Activated CD4-positive, alpha-beta T cell treated with anti-CD3 and anti-CD28 coated beads for 24 hours (primary cell): ENCODE measurements around the gene SP3.

ENCODE experiments used
- DNase-seq, 2 donors: peaks; one replicate each; pipeline ENCODE4 v3.0.0-alpha.2; 2020; ENCODE audit warnings: low read depth in 2 of 2

Gene SP3

DNA sequence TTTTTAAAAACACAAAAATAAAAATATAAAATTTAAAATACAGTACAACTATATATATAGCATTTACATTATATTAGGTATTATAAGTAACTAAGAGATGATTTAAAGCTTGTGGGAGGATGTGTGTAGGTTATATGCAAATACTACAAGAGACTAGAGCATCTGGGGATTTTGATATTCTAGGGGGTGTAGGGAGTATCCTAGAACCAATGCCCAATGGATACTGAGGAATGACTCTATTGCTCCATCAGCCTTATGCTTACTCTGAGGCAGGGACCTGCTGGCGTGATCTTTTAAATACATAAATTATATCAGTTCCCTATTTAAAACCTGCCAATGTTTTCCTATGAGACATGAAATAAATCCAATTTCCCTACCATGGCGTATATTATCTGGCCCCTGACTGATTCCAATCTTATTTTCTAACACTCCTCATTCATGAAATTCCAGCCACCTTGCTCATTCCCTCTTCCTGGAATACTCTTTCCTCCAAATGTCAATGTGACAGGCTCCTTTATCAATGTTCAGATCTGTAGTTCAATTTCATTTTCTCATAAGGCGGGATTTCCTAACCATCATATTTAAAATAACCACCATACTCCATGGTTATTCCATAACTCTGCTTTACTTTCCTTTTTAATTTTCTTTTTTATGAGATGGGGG lies 22.2 kb downstream of the SP3 start:
- no peak for DNase-seq

DNA sequence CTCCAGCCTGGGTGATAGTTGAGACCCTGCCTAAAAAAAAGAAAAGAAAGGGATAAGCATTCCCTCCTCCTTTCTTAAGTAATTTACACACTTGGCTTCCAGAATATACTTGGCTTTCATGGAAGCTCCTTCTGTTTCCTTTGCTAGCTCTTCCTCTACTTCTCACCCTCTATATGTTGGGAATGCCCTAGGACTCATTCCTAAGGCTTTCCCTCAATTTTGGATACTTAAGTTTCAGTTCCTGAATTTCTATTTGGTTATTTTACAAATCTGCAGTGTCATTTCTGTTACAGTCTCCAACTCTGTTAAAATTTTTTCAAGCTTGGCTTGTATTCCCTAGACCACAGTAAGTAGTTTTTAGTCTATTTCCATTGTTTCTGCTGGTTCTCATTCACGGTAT lies 23.6 kb downstream of the SP3 start:
- no peak for DNase-seq

DNA sequence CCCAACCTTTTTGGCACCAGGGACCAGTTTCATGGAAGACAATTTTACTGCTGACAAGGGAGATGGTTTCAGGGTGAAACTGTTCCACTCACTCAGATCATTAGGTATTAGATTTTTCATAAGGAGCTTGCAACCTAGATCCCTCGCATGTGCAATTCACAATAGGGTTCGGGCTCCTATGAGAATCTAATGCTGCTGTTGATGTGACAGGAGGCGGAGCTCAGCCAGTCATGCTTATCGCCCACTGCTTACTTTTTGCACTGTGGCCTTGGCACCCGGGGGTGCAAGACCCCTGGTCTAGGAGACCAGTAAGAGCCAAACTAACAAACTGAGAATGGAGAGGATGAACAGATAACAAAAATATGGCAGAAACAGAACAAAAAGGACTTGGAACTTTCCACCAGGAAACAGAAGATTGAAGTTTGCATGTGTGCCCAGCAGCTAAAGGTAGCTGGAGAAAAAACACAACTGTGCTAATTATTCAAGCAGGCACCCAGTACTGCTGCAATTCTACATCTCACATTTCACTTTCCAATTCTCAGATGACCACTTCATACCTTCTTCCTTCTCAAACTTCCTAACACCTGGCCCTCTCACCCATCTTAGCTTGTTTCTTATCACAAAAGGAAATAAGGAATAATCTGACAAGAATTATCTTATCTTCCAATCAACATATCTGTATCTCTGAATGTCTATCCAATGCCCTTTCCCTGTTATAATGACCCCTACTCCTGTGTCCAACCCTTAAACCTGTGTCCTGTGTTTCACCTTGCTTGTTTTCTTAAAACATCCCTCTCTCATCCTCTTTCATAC lies 24.8 kb downstream of the SP3 start:
- DNase-seq: no peak

DNA sequence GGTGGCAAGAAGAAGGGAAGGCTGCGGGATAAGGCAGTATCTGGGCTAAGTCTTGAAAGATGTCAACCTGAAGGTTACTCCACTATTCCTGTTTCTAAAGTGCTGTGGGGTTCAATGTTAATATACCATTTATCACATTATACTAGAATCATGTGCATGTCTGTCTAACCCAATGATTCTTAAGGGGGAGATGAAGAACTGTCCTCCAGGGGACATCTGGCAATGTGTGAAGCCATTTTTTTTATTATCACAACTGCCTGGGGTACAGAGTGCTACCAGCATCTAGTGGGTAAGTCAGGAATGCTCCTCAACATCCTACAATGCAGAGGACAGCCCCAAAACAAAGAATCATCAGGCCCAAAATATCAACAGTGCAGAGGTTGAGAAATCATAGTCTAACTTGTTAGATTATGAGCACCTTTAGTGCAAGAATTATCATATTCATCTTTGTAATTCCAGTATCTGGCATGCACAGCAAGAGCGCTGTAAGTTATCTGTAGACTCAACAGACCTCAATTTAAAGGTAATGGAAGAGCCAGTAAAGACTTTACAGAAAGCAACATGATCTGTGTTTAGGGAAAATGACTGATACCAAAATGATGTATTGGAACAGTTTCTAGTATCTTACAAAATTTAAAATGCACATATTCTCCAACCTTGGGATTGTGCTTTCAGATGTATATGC lies 26.3 kb downstream of the SP3 start:
- no peak for DNase-seq

- no peak for DNase-seq
Measured at GRCh38 chr2:173935305-173935704, 29.9 kb downstream of the SP3 start.

DNA sequence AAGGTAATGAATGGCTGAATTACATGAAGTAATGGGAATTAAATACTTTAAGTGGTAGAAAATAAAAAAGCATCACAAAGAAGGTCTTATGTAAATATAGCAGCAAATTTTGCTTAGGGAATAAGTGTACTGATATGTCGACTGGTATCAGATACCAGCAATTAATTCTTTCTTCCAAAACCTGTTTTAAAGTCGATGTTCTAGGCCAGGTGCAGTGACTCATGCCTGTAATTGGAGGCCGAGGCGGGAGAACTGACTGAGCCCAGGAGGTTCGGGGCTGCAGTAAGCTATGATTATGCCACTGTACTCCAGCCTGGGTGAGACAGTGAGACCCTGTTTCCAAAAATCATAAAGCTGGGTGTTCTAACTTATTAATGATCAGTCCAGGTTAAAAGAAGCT lies 30.3 kb downstream of the SP3 start:
- no peak for DNase-seq

- no peak for DNase-seq
Measured at GRCh38 chr2:173931751-173932150, 33.4 kb downstream of the SP3 start.

DNA sequence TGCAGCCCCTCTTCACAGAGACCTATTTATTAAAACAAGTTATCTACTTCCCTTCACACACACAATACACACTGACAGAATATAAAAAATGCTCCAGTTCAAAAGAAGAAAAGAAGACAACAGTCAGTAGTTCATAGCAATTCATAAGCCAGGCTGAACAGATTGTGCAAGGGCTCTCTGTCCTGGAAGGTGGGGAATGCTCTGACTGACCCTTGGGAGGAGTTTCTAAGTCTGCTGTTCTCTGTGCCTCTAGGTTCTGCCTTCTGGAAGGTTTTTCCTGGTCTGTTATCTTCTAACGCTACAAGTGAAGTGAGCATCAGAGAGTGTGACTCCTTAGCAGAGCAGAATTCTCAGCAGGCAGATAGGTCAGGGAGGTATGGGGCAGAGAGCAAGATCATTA lies 35.7 kb downstream of the SP3 start:
- no peak for DNase-seq

DNA sequence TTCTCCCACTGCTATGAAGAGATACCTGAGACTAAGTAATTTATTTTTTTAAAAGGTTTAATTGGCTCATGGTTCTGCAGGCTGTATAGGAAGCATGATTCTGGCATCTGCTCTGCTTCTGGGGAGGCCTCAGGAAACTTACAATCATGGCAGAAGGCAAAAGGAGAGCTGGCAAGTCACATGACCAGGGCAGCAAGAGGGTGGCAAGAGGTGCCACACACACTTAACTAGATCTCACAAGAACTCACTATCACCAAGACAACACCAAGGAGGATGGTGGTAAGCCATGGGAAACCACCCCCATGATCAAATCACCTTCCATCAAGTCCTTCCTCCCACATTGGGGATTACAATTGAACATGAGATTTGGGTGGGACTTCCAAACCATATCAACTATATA lies 38.3 kb downstream of the SP3 start:
- DNase-seq: no peak

DNA sequence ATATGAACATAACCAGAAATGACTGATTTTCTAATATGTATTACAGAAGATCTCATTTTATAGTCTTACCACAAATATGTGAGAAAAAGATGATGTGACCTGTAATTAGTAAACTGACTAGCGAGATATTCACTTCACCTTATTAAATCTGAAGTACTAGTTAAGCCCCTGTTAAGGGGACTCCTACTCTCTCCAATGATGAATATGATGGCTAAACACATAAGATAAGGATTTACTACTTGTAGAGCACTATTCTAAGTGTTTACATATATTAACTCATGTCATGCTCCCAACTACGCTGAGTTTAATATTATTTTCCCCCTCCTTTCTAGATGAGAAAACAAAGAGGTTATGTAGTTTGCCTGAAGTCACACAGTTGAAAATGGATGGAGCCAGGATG lies 40.9 kb downstream of the SP3 start:
- no peak for DNase-seq

- no peak for DNase-seq
Measured at GRCh38 chr2:173922760-173923159, 42.4 kb downstream of the SP3 start.

- DNase-seq: no peak
Measured at GRCh38 chr2:173922068-173922467, 43.1 kb downstream of the SP3 start.

DNA sequence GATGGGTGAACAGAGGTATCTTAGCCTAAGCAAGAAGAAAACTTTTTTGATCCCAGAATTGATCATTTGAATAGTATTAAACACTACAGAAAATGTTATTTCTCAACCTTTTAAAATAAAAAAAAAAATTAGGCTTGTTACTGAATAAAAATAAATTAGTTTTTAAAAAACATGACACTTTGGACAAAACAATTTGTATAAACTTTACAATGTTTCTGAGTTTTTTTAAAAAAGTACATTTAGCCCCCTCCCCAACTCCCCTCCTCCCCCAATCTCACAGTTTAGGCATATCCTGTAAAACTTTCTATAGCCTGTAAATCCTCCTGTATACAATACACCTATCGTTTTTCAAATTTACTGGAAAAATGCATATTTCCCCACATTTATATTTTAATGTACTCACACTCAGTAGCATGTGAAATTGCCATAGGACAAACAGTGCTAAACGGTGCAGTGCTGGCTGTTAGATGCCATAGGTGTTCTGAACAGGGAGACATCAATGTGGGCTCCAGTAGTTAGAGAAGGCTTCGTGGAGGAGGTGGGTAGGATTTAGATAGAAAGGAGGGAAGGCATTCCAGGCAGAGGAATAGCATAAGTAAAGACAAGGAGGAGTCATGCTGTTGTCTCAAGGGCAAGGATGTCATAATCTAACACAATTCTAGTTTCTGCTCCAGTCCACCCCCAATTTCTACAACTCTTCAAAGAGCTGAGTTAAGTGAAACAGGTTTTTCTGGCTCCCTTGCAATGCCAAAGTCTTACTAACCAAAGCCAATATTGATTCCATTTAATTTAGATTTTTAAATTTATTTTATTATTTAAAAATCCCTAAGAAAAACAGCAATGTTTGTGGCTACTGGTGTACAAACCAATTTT lies 50.9 kb downstream of the SP3 start:
- DNase-seq: no peak

- no peak for DNase-seq
Measured at GRCh38 chr2:173909846-173910245, 55.3 kb downstream of the SP3 start.

DNA sequence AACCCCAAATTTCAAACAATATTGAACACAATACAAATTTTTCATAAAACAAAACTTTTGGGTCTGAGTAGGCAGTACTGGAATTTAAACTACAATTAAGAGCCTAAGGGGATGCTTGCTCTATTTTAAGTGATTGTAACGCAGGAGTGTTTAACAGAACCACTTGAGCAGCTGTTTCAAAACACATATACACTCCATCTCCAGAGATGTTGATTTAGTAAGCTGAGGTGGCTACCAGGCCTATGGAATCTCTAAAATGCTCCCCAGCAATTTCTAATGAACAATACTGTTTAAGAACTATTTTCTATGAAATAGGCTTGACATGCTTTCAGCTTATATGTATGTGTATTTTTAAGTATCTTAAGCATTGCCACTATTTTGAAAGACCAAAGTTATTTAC lies 58.5 kb downstream of the SP3 start:
- no peak for DNase-seq

GRCh38 chr2:173903601-173904394 lies 61.4 kb downstream of the SP3 start:
- DNase-seq: no peak

DNA sequence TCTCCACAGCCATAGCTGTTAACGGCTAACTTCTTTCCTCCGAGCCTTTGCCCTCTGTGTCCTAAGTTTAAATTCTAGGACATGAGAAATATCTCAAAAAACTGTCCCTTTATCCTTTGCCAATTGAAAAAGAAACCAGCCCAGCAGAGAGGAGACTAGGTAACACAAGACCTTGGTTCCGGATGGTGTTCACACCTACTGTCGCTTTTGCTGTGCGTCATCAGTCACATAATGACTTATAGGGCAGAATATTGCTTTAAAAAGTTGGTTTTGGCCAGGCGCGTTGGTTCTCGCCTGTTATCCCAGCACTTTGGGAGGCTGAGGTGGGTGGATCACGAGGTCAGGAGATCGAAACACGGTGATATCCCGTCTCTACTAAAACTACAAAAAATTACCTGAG lies 66.2 kb downstream of the SP3 start:
- no peak for DNase-seq

DNA sequence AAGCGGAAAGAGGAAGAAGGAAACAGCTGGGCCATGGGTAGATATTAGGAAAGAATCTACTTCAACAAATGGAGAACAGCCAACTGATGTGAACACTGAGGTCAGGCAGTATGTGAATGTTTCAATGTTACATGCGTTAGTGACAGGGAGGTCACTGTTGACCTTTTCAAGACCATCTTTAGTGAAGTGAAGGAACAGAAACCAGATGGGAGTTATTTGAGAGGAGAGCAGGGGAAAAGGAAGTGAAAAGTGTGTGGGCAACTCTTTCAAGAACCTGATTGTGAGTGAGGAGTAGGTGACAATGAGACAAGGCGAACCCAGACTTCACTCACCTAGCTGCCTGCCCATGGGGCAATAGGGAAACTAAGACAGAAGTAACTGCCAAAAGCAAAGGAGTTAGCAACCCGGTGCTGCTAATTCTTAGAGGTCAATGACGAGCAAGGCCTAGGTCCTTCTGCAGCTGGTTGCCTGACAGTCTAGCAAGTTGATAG lies 67.0 kb downstream of the SP3 start:
- no peak for DNase-seq

GRCh38 chr2:173896755-173897154 lies 68.4 kb downstream of the SP3 start:
- no peak for DNase-seq

DNA sequence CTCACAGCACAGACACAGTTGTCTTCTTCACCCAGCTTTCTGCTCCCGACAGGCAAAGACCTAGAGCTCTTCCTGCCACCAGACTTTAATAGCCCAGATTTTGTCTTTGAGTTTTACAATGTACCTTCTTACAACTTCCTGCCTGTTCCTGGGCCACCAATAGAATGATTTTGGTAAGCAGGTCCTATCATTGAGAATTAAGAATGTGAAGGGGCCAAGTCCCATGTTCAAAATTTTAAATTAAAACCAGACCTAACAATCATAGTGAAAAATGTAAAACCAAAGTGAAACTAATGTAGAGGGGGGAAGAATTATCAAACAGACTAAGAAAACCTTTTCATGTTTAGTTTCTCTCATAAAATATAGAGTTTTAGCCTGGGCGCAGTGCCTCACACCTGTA lies 72.8 kb downstream of the SP3 start:
- no peak for DNase-seq
